MCF 10A (cell line): ENCODE data around the gene ANKHD1. TPM values are rescaled to one million over a fixed set of nuclear protein-coding genes. Genes with fewer than 3 reads are reported as not detected.

Source experiments
- BruUV-seq: library from RNA; stranded (reverse); fragments of 400-500 nt; replicated peaks from 2 replicates; lab custom pipeline; 2021; lab: Mats Ljungman, UMichigan
- CTCF ChIA-PET: fragments of 300-600 bp; sonication (Branson Sonifier 250); formaldehyde crosslinking; extraction: SDS; loops from one replicate; lab custom pipeline; 2021; ENCODE audit warnings: antibody characterized with exemption, inconsistent platforms; lab: Yijun Ruan, JAX
- POLR2A ChIA-PET: fragments of 300-600, 350-650 bp; sonication (Branson Sonifier 250); formaldehyde crosslinking; extraction: SDS; loops from one replicate; lab custom pipeline; 2020; ENCODE audit warnings: antibody characterized with exemption, inconsistent platforms; lab: Yijun Ruan, JAX
- DNase-seq: peaks from one replicate; pipeline ENCODE4 v3.0.0-alpha.2; 2018; ENCODE audit not compliant: unreplicated experiment
- H3K27ac Mint-ChIP-seq: one replicate; pipeline ENCODE4 v1.8.0; 2022; ENCODE audit warnings: mild to moderate bottlenecking, low read depth, mixed read lengths; ENCODE audit not compliant: unreplicated experiment
- H3K27me3 Mint-ChIP-seq: one replicate; pipeline ENCODE4 v1.8.0; 2022; ENCODE audit warnings: mixed read lengths; ENCODE audit not compliant: insufficient read depth, unreplicated experiment
- H3K36me3 Mint-ChIP-seq: one replicate; pipeline ENCODE4 v1.8.0; 2022; ENCODE audit warnings: mild to moderate bottlenecking, moderate library complexity, mixed read lengths; ENCODE audit not compliant: insufficient read depth, unreplicated experiment
- H3K4me1 Mint-ChIP-seq: one replicate; pipeline ENCODE4 v1.8.0; 2022; ENCODE audit warnings: mixed read lengths; ENCODE audit not compliant: insufficient read depth, unreplicated experiment
- H3K4me3 Mint-ChIP-seq: one replicate; pipeline ENCODE4 v1.8.0; 2022; ENCODE audit warnings: mild to moderate bottlenecking, moderate library complexity, mixed read lengths; ENCODE audit not compliant: unreplicated experiment
- H3K9me3 Mint-ChIP-seq: one replicate; pipeline ENCODE4 v1.8.0; 2022; ENCODE audit warnings: mixed read lengths; ENCODE audit not compliant: unreplicated experiment
- intact Hi-C: fragments of 100-400 bp; cut with micrococcal nuclease; formaldehyde crosslinking; loops from 2 replicates; pipeline ENCODE4 v1.14.1; 2022
- total RNA-seq: library from RNA; stranded (reverse); gene quantifications from 2 replicates; pipeline ENCODE4 v1.2.3, GENCODE V29; 2022
- TF ChIP-seq, protein P1 (sequence below): fragments of 200-600 bp; IDR thresholded peaks from one replicate; pipeline ENCODE4 v1.8.0; 2022; ENCODE audit warnings: antibody characterized with exemption, mild to moderate bottlenecking; ENCODE audit not compliant: unreplicated experiment

Gene ANKHD1
- total RNA-seq, 1 experiment from 2014 or later = 146 TPM

DNA sequence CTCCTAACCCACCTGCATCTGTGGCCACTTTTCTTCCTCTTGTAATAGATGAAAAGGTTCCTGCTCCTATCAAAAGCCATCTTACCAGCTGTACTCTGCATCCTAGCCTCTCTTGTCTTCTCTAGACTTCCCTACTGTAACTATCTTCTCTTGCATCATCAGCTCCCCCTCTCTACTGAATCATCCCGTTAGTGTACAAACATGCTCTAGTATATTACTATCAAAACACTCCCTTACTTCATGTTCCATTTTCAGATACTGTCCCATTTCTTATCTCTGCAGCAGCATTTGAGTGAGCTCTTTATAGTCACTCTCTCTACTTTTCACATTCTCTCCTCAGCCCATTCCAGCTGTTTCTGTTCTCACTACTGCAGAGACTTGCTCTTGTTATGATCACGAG is 152.8 kb downstream of the ANKHD1 start:
- H3K4me3 Mint-ChIP-seq = no peak overlapping the region
- no peaks in the 10 kb centered on the region for H3K27me3 Mint-ChIP-seq
- ChIA-PET POLR2A (interaction anchor here (1.0 to 4.3 kb wide), 5 partner anchors 10 to 136 kb away, joined by 3 to 89 read pairs (median 10); partner anchors contain the start of genes APBB3, HARS1, HARS2 and IK), CTCF (interaction anchor here (1.0 kb wide), 1 partner anchor 25 kb away, joined by 6 read pairs; no protein-coding TSS in a partner anchor)
- no TSS peak for BruUV-seq
- TF ChIP-seq, protein P1, sequence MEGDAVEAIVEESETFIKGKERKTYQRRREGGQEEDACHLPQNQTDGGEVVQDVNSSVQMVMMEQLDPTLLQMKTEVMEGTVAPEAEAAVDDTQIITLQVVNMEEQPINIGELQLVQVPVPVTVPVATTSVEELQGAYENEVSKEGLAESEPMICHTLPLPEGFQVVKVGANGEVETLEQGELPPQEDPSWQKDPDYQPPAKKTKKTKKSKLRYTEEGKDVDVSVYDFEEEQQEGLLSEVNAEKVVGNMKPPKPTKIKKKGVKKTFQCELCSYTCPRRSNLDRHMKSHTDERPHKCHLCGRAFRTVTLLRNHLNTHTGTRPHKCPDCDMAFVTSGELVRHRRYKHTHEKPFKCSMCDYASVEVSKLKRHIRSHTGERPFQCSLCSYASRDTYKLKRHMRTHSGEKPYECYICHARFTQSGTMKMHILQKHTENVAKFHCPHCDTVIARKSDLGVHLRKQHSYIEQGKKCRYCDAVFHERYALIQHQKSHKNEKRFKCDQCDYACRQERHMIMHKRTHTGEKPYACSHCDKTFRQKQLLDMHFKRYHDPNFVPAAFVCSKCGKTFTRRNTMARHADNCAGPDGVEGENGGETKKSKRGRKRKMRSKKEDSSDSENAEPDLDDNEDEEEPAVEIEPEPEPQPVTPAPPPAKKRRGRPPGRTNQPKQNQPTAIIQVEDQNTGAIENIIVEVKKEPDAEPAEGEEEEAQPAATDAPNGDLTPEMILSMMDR = no peak
- peaks cover 62% of the 10 kb centered on the region for H3K36me3 Mint-ChIP-seq
- intact Hi-C loops = loop anchor here (1.0 kb wide), 1 partner anchor 181 kb away; no protein-coding TSS in a partner anchor
- H3K9me3 Mint-ChIP-seq = no peaks in the 10 kb centered on the region
- DNase-seq = peak; percentile 69
- peak overlapping the region; percentile 0 for H3K27ac Mint-ChIP-seq
- H3K4me1 Mint-ChIP-seq = peaks cover 38% of the 10 kb centered on the region

DNA sequence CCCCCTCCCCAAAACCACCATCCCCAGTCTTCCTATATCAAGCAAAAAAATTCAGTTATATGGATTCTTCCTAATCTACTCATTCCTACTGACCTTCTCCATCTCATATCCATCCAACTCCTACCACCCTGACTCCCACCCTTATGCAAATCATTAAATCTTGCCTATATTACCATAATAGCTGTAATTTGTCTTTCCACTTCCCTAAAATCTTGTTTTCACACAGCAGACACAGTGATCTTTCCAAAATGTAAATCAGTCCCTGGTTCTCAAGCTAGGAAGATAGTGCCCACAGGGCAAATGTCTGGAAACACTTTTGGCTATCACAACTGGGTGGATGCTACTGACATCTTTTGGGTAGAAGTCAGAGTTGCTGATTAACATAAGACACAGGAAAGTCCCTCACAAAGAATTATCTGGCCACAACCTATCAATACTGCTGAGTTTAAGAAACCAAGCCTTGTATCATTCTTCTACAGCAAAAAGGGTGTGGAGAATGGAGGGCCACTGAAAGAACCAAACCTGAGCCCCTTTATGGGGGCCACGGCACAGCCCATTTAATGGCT is 154.2 kb downstream of the ANKHD1 start:
- no peaks in the 10 kb centered on the region for H3K9me3 Mint-ChIP-seq
- intact Hi-C loops = loop anchor here (5.0 kb wide), 1 partner anchor 161 kb away; no protein-coding TSS in a partner anchor
- no peak for DNase-seq
- peaks cover 48% of the 10 kb centered on the region for H3K36me3 Mint-ChIP-seq
- ChIA-PET POLR2A (interaction anchor here (0.6 to 12.0 kb wide), 10 partner anchors 8 to 154 kb away, joined by 3 to 188 read pairs (median 4); partner anchors contain the start of genes ANKHD1, APBB3, EIF4EBP3 and HARS1), CTCF (interaction anchor here (0.7 to 4.5 kb wide), 2 partner anchors 8 to 1791 kb away, joined by 5 to 27 read pairs; partner anchors contain the start of gene EIF4EBP3)
- peaks cover 38% of the 10 kb centered on the region for H3K4me1 Mint-ChIP-seq
- peak overlapping the region; percentile 91 for H3K27ac Mint-ChIP-seq
- BruUV-seq = no TSS peak
- H3K27me3 Mint-ChIP-seq = no peaks in the 10 kb centered on the region
- TF ChIP-seq, protein P1 = no peak
- H3K4me3 Mint-ChIP-seq = peak overlapping the region; percentile 87

DNA sequence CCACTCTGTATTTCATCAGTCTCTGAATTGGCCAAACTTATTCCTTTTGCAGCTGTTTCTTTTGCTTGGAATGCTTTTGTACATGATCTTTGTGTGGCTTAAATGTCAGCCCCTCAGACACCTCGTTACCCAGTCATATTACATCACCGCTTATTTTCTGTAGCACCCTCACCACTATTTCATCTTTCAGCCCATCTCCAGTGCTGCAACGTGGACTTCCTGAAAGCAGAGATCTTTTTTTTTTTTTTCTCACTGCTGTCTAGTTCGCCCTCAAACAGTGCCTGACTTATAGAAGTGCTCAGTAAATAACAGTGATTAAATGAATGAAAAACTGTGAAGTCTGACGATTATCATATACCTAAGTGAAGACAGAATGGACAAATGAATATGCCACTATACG is 154.8 kb downstream of the ANKHD1 start:
- peaks cover 38% of the 10 kb centered on the region for H3K4me1 Mint-ChIP-seq
- intact Hi-C loops = loop anchor here (5.0 kb wide), 1 partner anchor 161 kb away; no protein-coding TSS in a partner anchor
- H3K27ac Mint-ChIP-seq = peak overlapping the region; percentile 91
- peak overlapping the region; percentile 87 for H3K4me3 Mint-ChIP-seq
- TF ChIP-seq, protein P1 = no peak
- H3K36me3 Mint-ChIP-seq = peaks cover 42% of the 10 kb centered on the region
- H3K27me3 Mint-ChIP-seq = no peaks in the 10 kb centered on the region
- ChIA-PET CTCF (interaction anchor here (0.8 to 4.5 kb wide), 3 partner anchors 9 to 41 kb away, joined by 3 to 27 read pairs (median 3); partner anchors contain the start of gene EIF4EBP3), POLR2A (interaction anchor here (0.6 to 12.0 kb wide), 12 partner anchors 8 to 155 kb away, joined by 3 to 188 read pairs (median 7); partner anchors contain the start of genes ANKHD1, EIF4EBP3, HARS1 and HARS2)
- DNase-seq = no peak
- H3K9me3 Mint-ChIP-seq = no peaks in the 10 kb centered on the region
- BruUV-seq = TSS peak; percentile 68
